Astrocyte (in vitro differentiated cells and primary cell): Measurements from ENCODE around the gene GPHN.

Experiments
- EZH2 ChIP-seq: IDR thresholded peaks from 2 replicates; pipeline ENCODE4 v1.6.1; 2012; ENCODE audit warnings: mild to moderate bottlenecking, low read length, inconsistent platforms; ENCODE audit not compliant: insufficient read depth
- TF ChIP-seq, protein P1 (sequence below): IDR thresholded peaks from 2 replicates; pipeline ENCODE4 v1.5.1; 2011; ENCODE audit warnings: low read depth, mild to moderate bottlenecking, inconsistent platforms, low read length, moderate library complexity; ENCODE audit not compliant: insufficient read depth

- TF ChIP-seq, protein P1, sequence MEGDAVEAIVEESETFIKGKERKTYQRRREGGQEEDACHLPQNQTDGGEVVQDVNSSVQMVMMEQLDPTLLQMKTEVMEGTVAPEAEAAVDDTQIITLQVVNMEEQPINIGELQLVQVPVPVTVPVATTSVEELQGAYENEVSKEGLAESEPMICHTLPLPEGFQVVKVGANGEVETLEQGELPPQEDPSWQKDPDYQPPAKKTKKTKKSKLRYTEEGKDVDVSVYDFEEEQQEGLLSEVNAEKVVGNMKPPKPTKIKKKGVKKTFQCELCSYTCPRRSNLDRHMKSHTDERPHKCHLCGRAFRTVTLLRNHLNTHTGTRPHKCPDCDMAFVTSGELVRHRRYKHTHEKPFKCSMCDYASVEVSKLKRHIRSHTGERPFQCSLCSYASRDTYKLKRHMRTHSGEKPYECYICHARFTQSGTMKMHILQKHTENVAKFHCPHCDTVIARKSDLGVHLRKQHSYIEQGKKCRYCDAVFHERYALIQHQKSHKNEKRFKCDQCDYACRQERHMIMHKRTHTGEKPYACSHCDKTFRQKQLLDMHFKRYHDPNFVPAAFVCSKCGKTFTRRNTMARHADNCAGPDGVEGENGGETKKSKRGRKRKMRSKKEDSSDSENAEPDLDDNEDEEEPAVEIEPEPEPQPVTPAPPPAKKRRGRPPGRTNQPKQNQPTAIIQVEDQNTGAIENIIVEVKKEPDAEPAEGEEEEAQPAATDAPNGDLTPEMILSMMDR, result no peak
- no peak for TF ChIP-seq EZH2
These were observed 36.0 kb downstream of the GPHN start for GRCh38 chr14:66543996-66544395.
